Testis (tissue), 3 donors: ENCODE measurements around the gene LRIG1. TPM values are rescaled to one million over a fixed set of nuclear protein-coding genes. Genes with fewer than 3 reads are reported as not detected.

ENCODE experiments used
- DNase-seq: peaks from one replicate; pipeline ENCODE4 v3.0.0-alpha.2; 2019
- H3K27ac ChIP-seq, 2 donors: fragments of 200-600 bp; sonication (generic); one replicate each; pipeline ENCODE4 v1.5.1; 2019
- H3K27me3 ChIP-seq: fragments of 200-600 bp; sonication (generic); one replicate; pipeline ENCODE4 v1.5.1; 2019
- H3K36me3 ChIP-seq: fragments of 200-600 bp; sonication (generic); one replicate; pipeline ENCODE4 v1.5.1; 2017; ENCODE audit warnings: low read depth; ENCODE audit errors: missing control alignments
- H3K4me1 ChIP-seq: fragments of 200-600 bp; sonication (generic); one replicate; pipeline ENCODE4 v1.5.1; 2019
- H3K4me3 ChIP-seq, 2 donors: fragments of 200-600 bp; sonication (generic); one replicate each; pipeline ENCODE4 v1.5.1; 2017 to 2019
- H3K9me3 ChIP-seq: fragments of 200-600 bp; sonication (generic); one replicate; pipeline ENCODE4 v1.5.1; 2017
- CTCF ChIP-seq, 3 experiments: fragments of 450-650 bp in 2 of 3; fragments of 200-600 bp in 1 of 3; sonication (generic) in 1 of 3; IDR thresholded peaks; one replicate each; pipeline ENCODE4 v1.5.1; 2016 to 2019; ENCODE audit warnings: antibody characterized with exemption in 3 of 3, mild to moderate bottlenecking in 2 of 3, moderate library complexity in 1 of 3
- POLR2A ChIP-seq: fragments of 450-650 bp; IDR thresholded peaks from one replicate; pipeline ENCODE4 v1.6.1; 2017; ENCODE audit warnings: antibody characterized with exemption, mild to moderate bottlenecking, moderate library complexity
- WGBS, 2 donors: methylation state at CpG; one replicate each; pipeline ENCODE4 v1.1.5; 2018; 5-methylcytosine and 5-hydroxymethylcytosine counted together
- intact Hi-C: fragments of 100-400 bp; cut with DNase I; formaldehyde crosslinking; loops from one replicate; pipeline ENCODE4 v1.15.1; 2023; ENCODE audit warnings: low total_unique reads
- polyA plus RNA-seq: library from polyadenylated mRNA; stranded (reverse); fragments of 350-450 nt; fragmentation: Illumina TruSeq; extraction: RNeasy Lipid Tissue Mini Kit (QIAGEN cat#74804); gene quantifications from one replicate; pipeline ENCODE4 v1.2.3, GENCODE V29; 2014; ENCODE audit warnings: low read depth, low replicate concordance; ENCODE audit not compliant: insufficient read depth
- total RNA-seq, 2 donors: library from RNA; depleted of rRNA; stranded (reverse); fragments of >200 nt; gene quantifications; one replicate each; pipeline ENCODE4 v1.2.3, GENCODE V29; 2016

The LRIG1 gene
- total and polyA plus RNA-seq, 3 donors from 2014 or later = 62.7 to 107 (median 77.9) TPM

- DNase-seq = no peak
- intact Hi-C loops = no loop called here
- H3K4me3 ChIP-seq = no peak overlapping the region
- H3K36me3 ChIP-seq = no peaks in the 10 kb centered on the region
- no peaks in the 10 kb centered on the region for H3K27me3 ChIP-seq
- WGBS, 2 donors = 42 to 44% methylated on average over 4 of the region's 4 CpGs
- no peak overlapping the region for H3K27ac ChIP-seq
- no peaks in the 10 kb centered on the region for H3K9me3 ChIP-seq
- TF ChIP-seq CTCF (IDR thresholded peaks at IDR 0.05) = no peak
- H3K4me1 ChIP-seq = no peaks in the 10 kb centered on the region
These were observed 164.5 kb downstream of the LRIG1 start for GRCh38 chr3:66336333-66336766.

GRCh38 chr3:66335671-66336070, 165.2 kb downstream of the LRIG1 start:
- Histone ChIP-seq H3K9me3 (no peaks in the 10 kb centered on the region), H3K27ac (no peak overlapping the region), H3K27me3 (no peaks in the 10 kb centered on the region), H3K36me3 (no peaks in the 10 kb centered on the region), H3K4me3 (no peak overlapping the region), H3K4me1 (no peaks in the 10 kb centered on the region)
- no peak for DNase-seq
- intact Hi-C loops = no loop called here
- WGBS, 2 donors = 96 to 99% methylated on average over 2 of the region's 2 CpGs
- no peak for TF ChIP-seq CTCF (IDR thresholded peaks at IDR 0.05)
- no peak for TF ChIP-seq POLR2A
